Transverse colon (tissue), 4 donors: ENCODE results near the gene ZDHHC24. TPM values are rescaled to one million over a fixed set of nuclear protein-coding genes. Genes with fewer than 3 reads are reported as not detected.

Source experiments
- DNase-seq: peaks from one replicate; pipeline ENCODE4 v3.0.0-alpha.2; 2019
- H3K27ac ChIP-seq, 4 donors: fragments of 200-600 bp; sonication (generic); 2 replicates each; pipeline ENCODE4 v1.5.1; 2016 to 2018; ENCODE audit warnings: inconsistent platforms in 4 of 4
- H3K27me3 ChIP-seq: fragments of 200-600 bp; sonication (generic); 2 replicates; pipeline ENCODE4 v1.5.1; 2017; ENCODE audit warnings: inconsistent platforms
- H3K36me3 ChIP-seq, 4 donors: fragments of 200-600 bp; sonication (generic); 2 replicates each; pipeline ENCODE4 v1.5.1; 2017 to 2019; ENCODE audit warnings: inconsistent platforms in 4 of 4
- H3K4me1 ChIP-seq, 4 donors: fragments of 200-600 bp; sonication (generic); 2 replicates each; pipeline ENCODE4 v1.5.1; 2017 to 2020; ENCODE audit warnings: inconsistent platforms in 4 of 4
- H3K4me3 ChIP-seq, 4 donors: fragments of 200-600 bp; sonication (generic); 1 replicate in 1 of 4; 2 replicates in 3 of 4; pipeline versions ENCODE4 v1.5.1 to v1.6.1; 2017 to 2019; ENCODE audit warnings: inconsistent platforms in 4 of 4
- H3K9me3 ChIP-seq, 2 donors: fragments of 200-600 bp; sonication (generic); 2 replicates each; pipeline ENCODE4 v1.5.1; 2017 to 2019; ENCODE audit warnings: inconsistent platforms in 2 of 2
- CTCF ChIP-seq, 5 experiments: fragments of 200-600 bp in 3 of 5; fragments of 450-650 bp in 2 of 5; sonication (generic) in 3 of 5; IDR thresholded peaks; 1 replicate in 2 of 5; 2 replicates in 3 of 5; pipeline ENCODE4 v1.5.1; 2016 to 2017; ENCODE audit warnings: antibody characterized with exemption in 5 of 5, inconsistent platforms in 3 of 5, mild to moderate bottlenecking in 2 of 5, moderate library complexity in 1 of 5
- EP300 ChIP-seq: sonication (generic); formaldehyde crosslinking; IDR thresholded peaks from one replicate; pipeline ENCODE4 v1.6.1; 2017; ENCODE audit warnings: antibody characterized with exemption, low read depth
- POLR2A ChIP-seq: fragments of 450-650 bp; IDR thresholded peaks from one replicate; pipeline ENCODE4 v1.6.1; 2016; ENCODE audit warnings: antibody characterized with exemption, mild to moderate bottlenecking, moderate library complexity
- POLR2AphosphoS5 ChIP-seq, 3 donors: sonication (generic); formaldehyde crosslinking; IDR thresholded peaks; one replicate each; pipeline ENCODE4 v1.6.1; 2016; ENCODE audit warnings: antibody characterized with exemption in 3 of 3
- WGBS, 2 donors: methylation state at CpG; one replicate each; pipeline ENCODE4 v1.1.5; 2018; ENCODE audit warnings: low coverage in 1 of 2; 5-methylcytosine and 5-hydroxymethylcytosine counted together
- in situ Hi-C, 4 donors: fragments of 200-750 bp; cut with MboI; loops; one replicate each; pipeline versions ENCODE4 v1.15.0 to v1.15.1; 2017; ENCODE audit warnings: low sequenced_read_pairs in 3 of 4, low pct_ligation_motif_present in 1 of 4, low pct_unique_long_range_greater_than_20kb in 1 of 4
- intact Hi-C: fragments of 100-400 bp; cut with DNase I; formaldehyde crosslinking; loops from one replicate; pipeline ENCODE4 v1.15.1; 2023; ENCODE audit warnings: low total_unique reads
- total RNA-seq, 4 donors: library from RNA; depleted of rRNA; stranded (reverse); fragments of >200 nt; gene quantifications; one replicate each; pipeline ENCODE4 v1.1.0, GENCODE V29; 2016

ZDHHC24 gene
- total RNA-seq, 4 donors from 2014 or later = 12.1 to 34.4 (median 13.8) TPM

GRCh38 chr11:66579017-66579606 lies 33.3 kb upstream of the ZDHHC24 start:
- Histone ChIP-seq H3K27ac (no peak overlapping the region), H3K4me1 (no peaks in the 10 kb centered on the region), H3K27me3 (peaks cover 16% of the 10 kb centered on the region), H3K4me3 (no peak overlapping the region), H3K36me3 (no peaks in the 10 kb centered on the region), H3K9me3 (no peaks in the 10 kb centered on the region)
- in situ Hi-C loops = loop anchor here in 3 of 4 donors (5.0 to 10.0 kb wide), 3 partner anchors 93 to 256 kb away; partner anchors contain the start of gene RBM4B (in 1 of the 3)
- intact Hi-C loops = loop anchor here (1.0 kb wide), 1 partner anchor 99 kb away; no protein-coding TSS in a partner anchor
- peak; percentile 81 for DNase-seq
- WGBS, 2 donors = 21 to 48% methylated on average over 4 to 25 of the region's 25 CpGs
- TF ChIP-seq POLR2AphosphoS5 (IDR thresholded peaks at IDR 0.05) (no peak), POLR2A (no peak), CTCF (IDR thresholded peaks at IDR 0.05) (peak; percentile 78 to 88 (median 86)), EP300 (no peak)

DNA sequence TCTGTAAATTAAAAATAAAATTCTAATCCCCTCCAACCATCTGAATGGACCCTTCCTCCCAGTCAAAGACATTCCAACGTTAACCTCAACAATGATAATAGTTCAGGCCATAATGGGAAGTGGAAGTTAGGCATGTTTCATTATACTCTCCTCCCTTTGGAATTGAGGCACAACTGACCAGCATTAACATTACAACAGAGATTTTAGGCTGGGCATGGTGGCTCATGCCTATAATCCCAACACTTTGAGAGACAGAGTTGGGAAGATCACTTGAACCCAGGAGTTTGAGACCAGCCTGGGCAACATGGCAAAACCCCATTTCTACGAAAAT lies 25.0 kb upstream of the ZDHHC24 start:
- Histone ChIP-seq H3K4me1 (peaks cover 5 to 18% (median 13%) of the 10 kb centered on the region in 4 donors), H3K36me3 (no peaks in the 10 kb centered on the region), H3K4me3 (no peak overlapping the region), H3K9me3 (no peaks in the 10 kb centered on the region), H3K27me3 (peaks cover 38% of the 10 kb centered on the region), H3K27ac (no peak overlapping the region)
- WGBS, 2 donors = 73% methylated on average over 2 of the region's 2 CpGs; no CpG with 5 or more reads in 1 of the 2 donors
- no peak for DNase-seq
- intact Hi-C loops (no loop called here), in situ Hi-C loops (loop anchor here in 2 of 4 donors (10.0 to 25.0 kb wide), 3 partner anchors 104 to 266 kb away; partner anchors contain the start of genes RBM4B (in 1 of the 2) and RCE1 (in 1 of the 2))
- TF ChIP-seq CTCF (IDR thresholded peaks at IDR 0.05) (no peak), EP300 (no peak), POLR2A (no peak), POLR2AphosphoS5 (IDR thresholded peaks at IDR 0.05) (no peak)

GRCh38 chr11:66570079-66570849 lies 24.4 kb upstream of the ZDHHC24 start:
- Histone ChIP-seq H3K9me3 (no peaks in the 10 kb centered on the region), H3K36me3 (no peaks in the 10 kb centered on the region), H3K27ac (no peak overlapping the region), H3K27me3 (peaks cover 33% of the 10 kb centered on the region), H3K4me1 (peaks cover 5 to 18% (median 13%) of the 10 kb centered on the region in 4 donors), H3K4me3 (no peak overlapping the region)
- no peak for TF ChIP-seq EP300
- no peak for TF ChIP-seq POLR2AphosphoS5 (IDR thresholded peaks at IDR 0.05)
- TF ChIP-seq POLR2A = no peak
- TF ChIP-seq CTCF (IDR thresholded peaks at IDR 0.05) = no peak
- DNase-seq = no peak
- WGBS, 2 donors = 39 to 67% methylated on average over 3 to 5 of the region's 5 CpGs
- intact Hi-C loops (no loop called here), in situ Hi-C loops (loop anchor here in 2 of 4 donors (10.0 to 25.0 kb wide), 3 partner anchors 105 to 267 kb away; partner anchors contain the start of genes RBM4B (in 1 of the 2) and RCE1 (in 1 of the 2))

GRCh38 chr11:66569076-66569475 lies 23.2 kb upstream of the ZDHHC24 start:
- no peak overlapping the region for H3K27ac ChIP-seq
- no peak overlapping the region for H3K4me3 ChIP-seq
- H3K4me1 ChIP-seq = peaks cover 5 to 18% (median 13%) of the 10 kb centered on the region in 4 donors
- no peak for TF ChIP-seq CTCF (IDR thresholded peaks at IDR 0.05)
- TF ChIP-seq POLR2AphosphoS5 (IDR thresholded peaks at IDR 0.05) = no peak
- TF ChIP-seq EP300 = no peak
- no peak for TF ChIP-seq POLR2A
- intact Hi-C loops = no loop called here
- DNase-seq = no peak
- no peaks in the 10 kb centered on the region for H3K36me3 ChIP-seq
- in situ Hi-C loops = loop anchor here in 2 of 4 donors (10.0 to 25.0 kb wide), 2 partner anchors 164 to 268 kb away; partner anchors contain the start of gene RCE1 (in 1 of the 2)
- 89% methylated on average over 7 of the region's 7 CpGs; no CpG with 5 or more reads in 1 of the 2 donors for WGBS, 2 donors
- peaks cover 23% of the 10 kb centered on the region for H3K27me3 ChIP-seq
- no peaks in the 10 kb centered on the region for H3K9me3 ChIP-seq
